B cell (primary cell): ENCODE results near the gene COL4A1. TPM values are rescaled to one million over a fixed set of nuclear protein-coding genes. Genes with fewer than 3 reads are reported as not detected.

ENCODE experiments used
- ATAC-seq: fragments of 200-7000 bp; cut with Tn5 transposase; one replicate; pipeline ENCODE4 v1.10.0; 2021; ENCODE audit warnings: low read depth, mild to moderate bottlenecking, moderate number of reproducible peaks, moderate library complexity
- CTCF ChIA-PET: fragments of 350-600 bp; sonication (Branson Sonifier 250); formaldehyde crosslinking; loops from one replicate; lab custom pipeline; 2021; ENCODE audit warnings: antibody characterized with exemption, inconsistent platforms; lab: Charles Lee
- POLR2A ChIA-PET: fragments of 350-600 bp; sonication (Branson Sonifier 250); formaldehyde crosslinking; loops from one replicate; lab custom pipeline; 2021; ENCODE audit warnings: antibody characterized with exemption; lab: Charles Lee
- DNase-seq: peaks from one replicate; pipeline ENCODE4 v3.0.0; 2013
- H2AFZ ChIP-seq: 2 replicates; pipeline ENCODE4 v1.6.1; 2012; ENCODE audit warnings: mild to moderate bottlenecking, low read depth, low read length; ENCODE audit not compliant: insufficient read depth, poor library complexity, severe bottlenecking
- H3K27ac ChIP-seq, 2 donors: 1 replicate in 1 of 2; 2 replicates in 1 of 2; pipeline ENCODE4 v1.5.1; 2012 to 2013; ENCODE audit warnings: low read length in 2 of 2, mild to moderate bottlenecking in 2 of 2, moderate library complexity in 1 of 2
- H3K27me3 ChIP-seq, 4 experiments: fragments of 200-600 bp in 1 of 4; sonication (generic) in 1 of 4; replicated peaks in 1 of 4; 1 replicate in 2 of 4; 2 replicates in 2 of 4; pipeline versions ENCODE4 v1.6.1 to v1.7.0; 2013 to 2016; ENCODE audit warnings: low read length in 3 of 4, mild to moderate bottlenecking in 2 of 4, mixed read lengths in 1 of 4, moderate library complexity in 1 of 4; ENCODE audit not compliant: insufficient read depth in 4 of 4, control insufficient read depth in 3 of 4; ENCODE audit errors: control extremely low read depth in 1 of 4
- H3K36me3 ChIP-seq, 2 experiments: replicated peaks in 1 of 2; 1 replicate in 1 of 2; 2 replicates in 1 of 2; pipeline versions ENCODE4 v1.6.1 to v1.7.1; 2013; ENCODE audit warnings: low read length in 1 of 2; ENCODE audit not compliant: insufficient read depth in 2 of 2, control insufficient read depth in 1 of 2; ENCODE audit errors: control extremely low read depth in 1 of 2, extremely low read depth in 1 of 2
- H3K4me1 ChIP-seq, 2 donors: fragments of 200-600 bp in 1 of 2; sonication (generic) in 1 of 2; 1 replicate in 1 of 2; 2 replicates in 1 of 2; pipeline versions ENCODE4 v1.5.1 to v1.6.1; 2013 to 2017; ENCODE audit warnings: low read length in 2 of 2; ENCODE audit not compliant: control insufficient read depth in 2 of 2, insufficient read depth in 2 of 2
- H3K4me2 ChIP-seq: replicated peaks from 2 replicates; pipeline ENCODE3; 2012; ENCODE audit warnings: mild to moderate bottlenecking, low read depth, low read length; ENCODE audit not compliant: poor library complexity, severe bottlenecking
- H3K4me3 ChIP-seq, 5 experiments: fragments of 200-600 bp in 1 of 5; sonication (generic) in 1 of 5; 1 replicate in 3 of 5; 2 replicates in 2 of 5; pipeline versions ENCODE4 v1.5.1 to v1.7.0; 2011 to 2016; ENCODE audit warnings: low read length in 4 of 5, mild to moderate bottlenecking in 4 of 5, low read depth in 2 of 5, control low read depth in 1 of 5, moderate library complexity in 1 of 5; ENCODE audit not compliant: insufficient read depth in 1 of 5; ENCODE audit errors: control extremely low read depth in 1 of 5, extremely low read depth in 1 of 5
- H3K79me2 ChIP-seq: fragments of 200-600 bp; sonication (generic); one replicate; pipeline ENCODE4 v1.6.0; 2016; ENCODE audit warnings: low read length; ENCODE audit not compliant: control insufficient read depth, insufficient read depth
- H3K9ac ChIP-seq: fragments of 200-600 bp; sonication (generic); 2 replicates; pipeline ENCODE4 v1.6.1; 2017; ENCODE audit warnings: mild to moderate bottlenecking, low read length, moderate library complexity
- H3K9me3 ChIP-seq, 3 donors: one replicate each; pipeline versions ENCODE4 v1.6.1 to v1.7.1; 2013; ENCODE audit warnings: low read length in 2 of 3; ENCODE audit not compliant: control insufficient read depth in 2 of 3, insufficient read depth in 1 of 3; ENCODE audit errors: control extremely low read depth in 1 of 3
- H4K20me1 ChIP-seq: 2 replicates; pipeline ENCODE4 v1.6.0; 2012; ENCODE audit warnings: mild to moderate bottlenecking, low read length; ENCODE audit not compliant: insufficient read depth, control insufficient read depth, poor library complexity, severe bottlenecking
- H3K27ac Mint-ChIP-seq: one replicate; pipeline ENCODE4 v1.8.0; 2021; ENCODE audit warnings: mixed read lengths
- H3K27me3 Mint-ChIP-seq: one replicate; pipeline ENCODE4 v1.8.0; 2021; ENCODE audit warnings: mixed read lengths
- H3K4me1 Mint-ChIP-seq: one replicate; pipeline ENCODE4 v1.8.0; 2021; ENCODE audit warnings: mixed read lengths
- H3K4me3 Mint-ChIP-seq: one replicate; pipeline ENCODE4 v1.8.0; 2021; ENCODE audit warnings: mixed read lengths
- H3K9me3 Mint-ChIP-seq: one replicate; pipeline ENCODE4 v1.8.0; 2022; ENCODE audit warnings: mixed read lengths; ENCODE audit not compliant: insufficient read depth
- EZH2 ChIP-seq: IDR thresholded peaks from 2 replicates; pipeline ENCODE4 v1.6.1; 2012; ENCODE audit warnings: borderline replicate concordance, low read depth, mild to moderate bottlenecking, moderate library complexity, low read length; ENCODE audit not compliant: insufficient read depth, poor library complexity, severe bottlenecking
- WGBS: methylation state at CpG from one replicate; pipeline ENCODE4 v1.1.5; 2013; ENCODE audit warnings: missing lambda C conversion rate; ENCODE audit not compliant: insufficient coverage; 5-methylcytosine and 5-hydroxymethylcytosine counted together
- intact Hi-C: fragments of 100-400 bp; cut with micrococcal nuclease; formaldehyde crosslinking; loops from one replicate; pipeline ENCODE4 v1.10.0; 2022
- polyA plus RNA-seq: library from polyadenylated mRNA; depleted of rRNA; stranded (reverse); fragments of >200 nt; gene quantifications from 2 replicates; pipeline ENCODE4 v1.2.3, GENCODE V29; 2012
- total RNA-seq, 2 donors: library from RNA; stranded (reverse); fragments of 120-200 nt in 1 of 2; gene quantifications; 1 replicate in 1 of 2; 2 replicates in 1 of 2; pipeline versions ENCODE4 v1.2.3 to v1.2.4, GENCODE V29; 2013 to 2022
- TF ChIP-seq, protein P1 (sequence below): fragments of 200-600 bp; IDR thresholded peaks from one replicate; pipeline ENCODE4 v1.8.0; 2022; ENCODE audit warnings: antibody characterized with exemption, mild to moderate bottlenecking

The COL4A1 gene
- total and polyA plus RNA-seq, 2 donors (not counting 1 experiment from before 2014, with no cell fraction given) = not detected

DNA sequence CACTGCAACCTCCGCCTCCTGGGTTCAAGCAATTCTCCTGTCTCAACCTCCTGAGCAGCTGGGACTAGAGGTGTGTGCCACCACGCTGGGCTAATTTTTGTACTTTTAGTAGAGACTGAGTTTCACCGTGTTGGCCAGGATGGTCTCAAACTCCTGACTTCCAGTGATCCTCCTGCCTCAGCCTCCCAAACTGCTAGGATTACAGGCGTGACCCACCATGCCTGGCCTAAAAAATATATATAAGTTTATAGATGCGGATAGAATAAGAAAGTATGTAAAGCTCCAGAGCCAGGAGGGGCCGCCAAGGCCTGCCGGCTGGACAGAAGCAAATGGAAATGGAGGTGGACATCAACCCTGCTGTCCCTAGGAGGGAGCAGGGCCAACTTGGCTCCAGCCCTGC is 66.0 kb downstream of the COL4A1 start:
- intact Hi-C loops = no loop called here
- no peaks in the 10 kb centered on the region for H3K4me1 ChIP-seq

DNA sequence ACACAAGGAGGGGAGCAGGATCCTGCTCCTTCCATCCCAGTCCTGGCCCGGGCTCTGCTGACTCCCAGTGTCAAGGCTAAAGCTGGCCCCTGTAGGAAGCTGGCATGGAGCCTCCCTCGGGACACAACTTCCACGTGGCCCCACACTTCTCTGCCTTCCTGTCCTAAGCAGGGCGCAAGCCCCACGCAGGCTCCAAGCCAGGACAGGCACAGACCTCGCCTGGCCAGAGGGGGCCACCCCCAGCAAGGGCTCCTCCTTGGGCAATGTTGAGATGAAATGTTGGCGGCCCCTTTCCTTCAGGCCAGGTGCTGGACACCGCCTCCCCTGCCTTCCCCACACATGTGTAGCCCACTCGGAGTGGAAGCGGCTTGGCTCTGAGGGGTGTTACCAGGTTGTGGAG is 66.6 kb downstream of the COL4A1 start:
- Histone ChIP-seq H3K4me1 (no peaks in the 10 kb centered on the region), H3K9ac (no peak overlapping the region), H3K4me2 (no peak overlapping the region), H3K79me2 (no peaks in the 10 kb centered on the region), H3K27ac (no peak overlapping the region), H3K4me3 (no peak overlapping the region), H3K9me3 (no peaks in the 10 kb centered on the region), H2AFZ (no peak overlapping the region), H3K27me3 (no peaks in the 10 kb centered on the region), H3K36me3 (no peaks in the 10 kb centered on the region), H4K20me1 (no peaks in the 10 kb centered on the region)
- 50% methylated on average over 4 of the region's 10 CpGs for WGBS
- Mint-ChIP-seq H3K27ac (no peak overlapping the region), H3K4me1 (no peaks in the 10 kb centered on the region), H3K27me3 (peaks cover 25% of the 10 kb centered on the region), H3K9me3 (no peaks in the 10 kb centered on the region), H3K4me3 (no peak overlapping the region)
- ChIA-PET POLR2A (no interaction called here), CTCF (interaction anchor here (3.7 kb wide), 1 partner anchor 18 kb away, joined by 17 read pairs; no protein-coding TSS in a partner anchor)
- TF ChIP-seq EZH2 = no peak
- TF ChIP-seq, protein P1, sequence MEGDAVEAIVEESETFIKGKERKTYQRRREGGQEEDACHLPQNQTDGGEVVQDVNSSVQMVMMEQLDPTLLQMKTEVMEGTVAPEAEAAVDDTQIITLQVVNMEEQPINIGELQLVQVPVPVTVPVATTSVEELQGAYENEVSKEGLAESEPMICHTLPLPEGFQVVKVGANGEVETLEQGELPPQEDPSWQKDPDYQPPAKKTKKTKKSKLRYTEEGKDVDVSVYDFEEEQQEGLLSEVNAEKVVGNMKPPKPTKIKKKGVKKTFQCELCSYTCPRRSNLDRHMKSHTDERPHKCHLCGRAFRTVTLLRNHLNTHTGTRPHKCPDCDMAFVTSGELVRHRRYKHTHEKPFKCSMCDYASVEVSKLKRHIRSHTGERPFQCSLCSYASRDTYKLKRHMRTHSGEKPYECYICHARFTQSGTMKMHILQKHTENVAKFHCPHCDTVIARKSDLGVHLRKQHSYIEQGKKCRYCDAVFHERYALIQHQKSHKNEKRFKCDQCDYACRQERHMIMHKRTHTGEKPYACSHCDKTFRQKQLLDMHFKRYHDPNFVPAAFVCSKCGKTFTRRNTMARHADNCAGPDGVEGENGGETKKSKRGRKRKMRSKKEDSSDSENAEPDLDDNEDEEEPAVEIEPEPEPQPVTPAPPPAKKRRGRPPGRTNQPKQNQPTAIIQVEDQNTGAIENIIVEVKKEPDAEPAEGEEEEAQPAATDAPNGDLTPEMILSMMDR = no peak
- intact Hi-C loops = no loop called here
- ATAC-seq = no peak
- DNase-seq = no peak

More for the DNA sequence above, 66.0 kb downstream of the COL4A1 start:
- Histone ChIP-seq H3K4me3 (no peak overlapping the region), H3K27me3 (no peaks in the 10 kb centered on the region), H3K27ac (no peak overlapping the region), H3K4me2 (no peak overlapping the region), H3K9me3 (no peaks in the 10 kb centered on the region), H3K9ac (no peak overlapping the region), H3K36me3 (no peaks in the 10 kb centered on the region), H3K79me2 (no peaks in the 10 kb centered on the region), H2AFZ (no peak overlapping the region), H4K20me1 (no peaks in the 10 kb centered on the region)
- H3K27ac Mint-ChIP-seq = no peak overlapping the region
- TF ChIP-seq, protein P1 = no peak
- TF ChIP-seq EZH2 = no peak
- ChIA-PET CTCF (no interaction called here), POLR2A (no interaction called here)
- no peaks in the 10 kb centered on the region for H3K4me1 Mint-ChIP-seq
- peaks cover 25% of the 10 kb centered on the region for H3K27me3 Mint-ChIP-seq
- 100% methylated on average over 1 of the region's 7 CpGs for WGBS
- ATAC-seq (no peak), DNase-seq (no peak)
- no peak overlapping the region for H3K4me3 Mint-ChIP-seq
- H3K9me3 Mint-ChIP-seq = no peaks in the 10 kb centered on the region
